Naive B cell (primary cell): ENCODE results near the gene NNMT. TPM values are rescaled to one million over a fixed set of nuclear protein-coding genes. Genes with fewer than 3 reads are reported as not detected.
"Not testable (repeated sequence)": the region's sequence is repeated elsewhere in the genome, so short reads cannot be mapped to it uniquely, and the experiment has no call there.

ENCODE experiments used
- ATAC-seq, 2 donors: fragments of 150-1000 bp; cut with Tn5 transposase; 2 replicates each; pipeline ENCODE4 v1.10.0; 2021; ENCODE audit warnings: low read depth in 2 of 2, mild to moderate bottlenecking in 2 of 2, moderate library complexity in 2 of 2
- DNase-seq: peaks from one replicate; pipeline ENCODE4 v3.0.0; 2022
- H3K27ac Mint-ChIP-seq, 6 donors: one replicate each; pipeline ENCODE4 v1.8.0; 2020 to 2022; ENCODE audit warnings: mild to moderate bottlenecking in 6 of 6, mixed read lengths in 6 of 6, moderate library complexity in 5 of 6, inconsistent platforms in 2 of 6
- H3K27me3 Mint-ChIP-seq, 3 donors: one replicate each; pipeline ENCODE4 v1.8.0; 2021 to 2022; ENCODE audit warnings: mixed read lengths in 3 of 3, mild to moderate bottlenecking in 1 of 3
- H3K36me3 Mint-ChIP-seq, 2 donors: one replicate each; pipeline ENCODE4 v1.8.0; 2020 to 2022; ENCODE audit warnings: mixed read lengths in 2 of 2, inconsistent platforms in 1 of 2, mild to moderate bottlenecking in 1 of 2
- H3K4me1 Mint-ChIP-seq, 3 donors: one replicate each; pipeline ENCODE4 v1.8.0; 2020 to 2022; ENCODE audit warnings: mixed read lengths in 3 of 3, inconsistent platforms in 1 of 3, mild to moderate bottlenecking in 1 of 3, moderate library complexity in 1 of 3
- H3K4me3 Mint-ChIP-seq, 8 donors: one replicate each; pipeline ENCODE4 v1.8.0; 2020 to 2022; ENCODE audit warnings: mild to moderate bottlenecking in 8 of 8, mixed read lengths in 8 of 8, moderate library complexity in 8 of 8, inconsistent platforms in 2 of 8
- H3K9me3 Mint-ChIP-seq, 7 donors: one replicate each; pipeline ENCODE4 v1.8.0; 2020 to 2022; ENCODE audit warnings: mixed read lengths in 7 of 7, mild to moderate bottlenecking in 5 of 7, inconsistent platforms in 2 of 7, moderate library complexity in 1 of 7
- polyA plus RNA-seq, 6 donors: library from polyadenylated mRNA; unstranded; fragments of 300-500 nt; fragmentation: Illumina TruSeq; gene quantifications; one replicate each; pipeline ENCODE4 v1.2.3, GENCODE V29; 2021; ENCODE audit warnings: low read depth in 6 of 6

NNMT gene
- polyA plus RNA-seq, 6 donors from 2014 or later: 0.64 TPM; not detected in 5

GRCh38 chr11:114340311-114341131 lies 44.3 kb downstream of the NNMT start:
- Mint-ChIP-seq H3K36me3 (no peaks in the 10 kb centered on the region), H3K27me3 (peaks cover 5 to 34% (median 30%) of the 10 kb centered on the region in 3 donors), H3K4me3 (peak overlapping the region in 7 of 8 donors; percentile 28 to 80 (median 37)), H3K27ac (peak overlapping the region in 1 of 6 donors; percentile 3), H3K9me3 (peaks cover 0 to 4% (median 0%) of the 10 kb centered on the region in 7 donors), H3K4me1 (peaks cover 4 to 12% (median 5%) of the 10 kb centered on the region in 3 donors)
- ATAC-seq (peak; percentile 52 to 65), DNase-seq (peak; percentile 14)

GRCh38 chr11:114341667-114342066 lies 45.5 kb downstream of the NNMT start:
- not testable (repeated sequence) for ATAC-seq, H3K27ac Mint-ChIP-seq, H3K4me3 Mint-ChIP-seq, H3K36me3 Mint-ChIP-seq, H3K9me3 Mint-ChIP-seq, DNase-seq
- Mint-ChIP-seq H3K27me3 (peaks cover 5 to 27% (median 26%) of the 10 kb centered on the region in 3 donors), H3K4me1 (peaks cover 4 to 12% (median 5%) of the 10 kb centered on the region in 3 donors)

- H3K4me3 Mint-ChIP-seq: no peak overlapping the region
- peaks cover 0 to 4% (median 0%) of the 10 kb centered on the region in 7 donors for H3K9me3 Mint-ChIP-seq
- no peak for ATAC-seq
- H3K4me1 Mint-ChIP-seq: peaks cover 4 to 14% (median 5%) of the 10 kb centered on the region in 3 donors
- H3K27ac Mint-ChIP-seq: no peak overlapping the region
- no peak for DNase-seq
- H3K36me3 Mint-ChIP-seq: no peaks in the 10 kb centered on the region
- H3K27me3 Mint-ChIP-seq: peaks cover 2 to 24% (median 24%) of the 10 kb centered on the region in 3 donors
These were observed 46.3 kb downstream of the NNMT start for GRCh38 chr11:114342476-114342875.

GRCh38 chr11:114343020-114343419 lies 46.8 kb downstream of the NNMT start:
- DNase-seq: no peak
- no peak overlapping the region for H3K27ac Mint-ChIP-seq
- H3K4me1 Mint-ChIP-seq: peaks cover 4 to 14% (median 5%) of the 10 kb centered on the region in 3 donors
- peaks cover 0 to 4% (median 0%) of the 10 kb centered on the region in 7 donors for H3K9me3 Mint-ChIP-seq
- ATAC-seq: no peak
- H3K36me3 Mint-ChIP-seq: no peaks in the 10 kb centered on the region
- H3K4me3 Mint-ChIP-seq: no peak overlapping the region
- H3K27me3 Mint-ChIP-seq: peaks cover 0 to 24% (median 21%) of the 10 kb centered on the region in 3 donors

GRCh38 chr11:114343493-114343892 lies 47.3 kb downstream of the NNMT start:
- H3K36me3 Mint-ChIP-seq: no peaks in the 10 kb centered on the region

GRCh38 chr11:114344494-114344893 lies 48.3 kb downstream of the NNMT start:
- DNase-seq (no peak), ATAC-seq (no peak)
- no peaks in the 10 kb centered on the region for H3K36me3 Mint-ChIP-seq
- no peak overlapping the region for H3K4me3 Mint-ChIP-seq
- H3K9me3 Mint-ChIP-seq: peaks cover 0 to 4% (median 0%) of the 10 kb centered on the region in 7 donors
- no peak overlapping the region for H3K27ac Mint-ChIP-seq
- peaks cover 0 to 19% (median 11%) of the 10 kb centered on the region in 3 donors for H3K27me3 Mint-ChIP-seq
- H3K4me1 Mint-ChIP-seq: peaks cover 4 to 14% (median 5%) of the 10 kb centered on the region in 3 donors

More at GRCh38 chr11:114343493-114343892, 47.3 kb downstream of the NNMT start:
- no peak overlapping the region for H3K4me3 Mint-ChIP-seq
- no peak overlapping the region for H3K27ac Mint-ChIP-seq
- H3K9me3 Mint-ChIP-seq: peaks cover 0 to 4% (median 0%) of the 10 kb centered on the region in 7 donors
- no peak for DNase-seq
- peaks cover 0 to 22% (median 19%) of the 10 kb centered on the region in 3 donors for H3K27me3 Mint-ChIP-seq
- no peak for ATAC-seq
- peaks cover 4 to 14% (median 5%) of the 10 kb centered on the region in 3 donors for H3K4me1 Mint-ChIP-seq

- Mint-ChIP-seq H3K9me3 (peaks cover 0 to 4% (median 0%) of the 10 kb centered on the region in 7 donors), H3K4me3 (peak overlapping the region in 1 of 8 donors; percentile 52), H3K27me3 (peaks cover 0 to 14% (median 10%) of the 10 kb centered on the region in 3 donors), H3K27ac (peak overlapping the region in 1 of 6 donors; percentile 29), H3K36me3 (no peaks in the 10 kb centered on the region), H3K4me1 (peaks cover 0 to 8% (median 4%) of the 10 kb centered on the region in 3 donors)
- DNase-seq (no peak), ATAC-seq (no peak)
These were observed 49.5 kb downstream of the NNMT start for GRCh38 chr11:114345575-114346222.

- peaks cover 0 to 5% (median 0%) of the 10 kb centered on the region in 3 donors for H3K27me3 Mint-ChIP-seq
- H3K27ac Mint-ChIP-seq: no peak overlapping the region
- H3K4me1 Mint-ChIP-seq: peaks cover 0 to 2% (median 0%) of the 10 kb centered on the region in 3 donors
- H3K9me3 Mint-ChIP-seq: no peaks in the 10 kb centered on the region
- no peak for DNase-seq
- H3K4me3 Mint-ChIP-seq: peak overlapping the region in 6 of 8 donors; percentile 16 to 68 (median 44)
- peak in 1 of 2 donors; percentile 23 for ATAC-seq
- no peaks in the 10 kb centered on the region for H3K36me3 Mint-ChIP-seq
These were observed 50.5 kb downstream of the NNMT start for GRCh38 chr11:114346709-114347141.

GRCh38 chr11:114348200-114349191 lies 52.3 kb downstream of the NNMT start:
- ATAC-seq (no peak), DNase-seq (peak; percentile 24)
- Mint-ChIP-seq H3K36me3 (no peaks in the 10 kb centered on the region), H3K4me1 (peaks cover 0 to 2% (median 0%) of the 10 kb centered on the region in 3 donors), H3K9me3 (no peaks in the 10 kb centered on the region), H3K4me3 (no peak overlapping the region), H3K27me3 (peaks cover 0 to under 1% (median 0%) of the 10 kb centered on the region in 3 donors), H3K27ac (no peak overlapping the region)

- ATAC-seq: no peak
- Mint-ChIP-seq H3K4me3 (no peak overlapping the region), H3K36me3 (no peaks in the 10 kb centered on the region), H3K27me3 (no peaks in the 10 kb centered on the region), H3K4me1 (peaks cover 0 to 2% (median 0%) of the 10 kb centered on the region in 3 donors), H3K9me3 (no peaks in the 10 kb centered on the region), H3K27ac (peak overlapping the region in 1 of 6 donors; percentile 30)
- DNase-seq: no peak
These were observed 53.8 kb downstream of the NNMT start for GRCh38 chr11:114350022-114350421.

GRCh38 chr11:114353443-114353842 lies 57.2 kb downstream of the NNMT start:
- ATAC-seq (no peak), DNase-seq (no peak)
- no peak overlapping the region for H3K27ac Mint-ChIP-seq
- H3K27me3 Mint-ChIP-seq: peaks cover 7 to 11% (median 8%) of the 10 kb centered on the region in 3 donors
- no peaks in the 10 kb centered on the region for H3K9me3 Mint-ChIP-seq
- H3K4me1 Mint-ChIP-seq: no peaks in the 10 kb centered on the region
- no peaks in the 10 kb centered on the region for H3K36me3 Mint-ChIP-seq
- no peak overlapping the region for H3K4me3 Mint-ChIP-seq

GRCh38 chr11:114354076-114354475 lies 57.9 kb downstream of the NNMT start:
- H3K4me1 Mint-ChIP-seq: no peaks in the 10 kb centered on the region
- H3K36me3 Mint-ChIP-seq: no peaks in the 10 kb centered on the region
- ATAC-seq (no peak), DNase-seq (no peak)
- peaks cover 12 to 16% (median 13%) of the 10 kb centered on the region in 3 donors for H3K27me3 Mint-ChIP-seq
- H3K27ac Mint-ChIP-seq: no peak overlapping the region
- H3K9me3 Mint-ChIP-seq: no peaks in the 10 kb centered on the region
- no peak overlapping the region for H3K4me3 Mint-ChIP-seq
